ENCODE results near the gene NEUROD4. TPM values are rescaled to one million over a fixed set of nuclear protein-coding genes. Genes with fewer than 3 reads are reported as not detected.

The NEUROD4 gene
- total and polyA plus RNA-seq, 10 of the 15 experiments (the other 5 are each of a cell fraction or from before 2014, with no cell fraction given) = 0.06 TPM; not detected in 9

- TF ChIP-seq ZSCAN29 (IDR thresholded peaks at IDR 0.05) = no peak
- TF ChIP-seq SMAD5 (IDR thresholded peaks at IDR 0.05; ENCODE audit: low read depth) = no peak
- no peak for TF ChIP-seq ZNF274 (IDR thresholded peaks at IDR 0.05; ENCODE audit: insufficient read depth, insufficient read length)
- TF ChIP-seq PBX3 (IDR thresholded peaks at IDR 0.05; ENCODE audit: insufficient replicate concordance, low read depth, low read length) = no peak
- TF ChIP-seq SKIL (IDR thresholded peaks at IDR 0.05; ENCODE audit: low read depth, poor library complexity, severe bottlenecking) = no peak
- no peak for TF ChIP-seq E2F4 (IDR thresholded peaks at IDR 0.05; ENCODE audit: low read depth, low read length)
- no peak for TF ChIP-seq RELA (IDR thresholded peaks at IDR 0.05; ENCODE audit: borderline replicate concordance, partially characterized antibody)
- no peak for TF ChIP-seq IRF3 (IDR thresholded peaks at IDR 0.05)
- TF ChIP-seq LARP7 (IDR thresholded peaks at IDR 0.05) = no peak
- TF ChIP-seq HDAC2 (IDR thresholded peaks at IDR 0.05) = no peak
- TF ChIP-seq ASH2L (IDR thresholded peaks at IDR 0.05; ENCODE audit: borderline replicate concordance, low read depth) = no peak
- TF ChIP-seq FOXM1 (IDR thresholded peaks at IDR 0.05; ENCODE audit: low read depth, low read length) = no peak
- TF ChIP-seq E2F8 (IDR thresholded peaks at IDR 0.05; ENCODE audit: low read depth, partially characterized antibody) = no peak
- no peak for TF ChIP-seq NR2F1 (conservative IDR thresholded peaks at IDR 0.05)
- no peak for TF ChIP-seq WRNIP1 (IDR thresholded peaks at IDR 0.05; ENCODE audit: borderline replicate concordance, low read depth, low read length)
- TF ChIP-seq ELK1 (IDR thresholded peaks at IDR 0.05; ENCODE audit: low read depth, low read length) = no peak
- TF ChIP-seq NKRF (conservative IDR thresholded peaks at IDR 0.05) = no peak
- no peak for TF ChIP-seq STAT3 (IDR thresholded peaks at IDR 0.05; ENCODE audit: low read depth, low read length)
- TF ChIP-seq STAT1 (conservative IDR thresholded peaks at IDR 0.05) = no peak
- no peak for TF ChIP-seq TCF12 (IDR thresholded peaks at IDR 0.05; ENCODE audit: low read depth, low read length)
Observed at GRCh38 chr12:55060470-55060869, 40.7 kb downstream of the NEUROD4 start (continued).

All from GM12878 (cell line).